Activated CD4-positive, alpha-beta T cell treated with anti-CD3 and anti-CD28 coated beads for 36 hours (primary cell): ENCODE measurements around the gene CLSTN2. TPM values are rescaled to one million over a fixed set of nuclear protein-coding genes. Genes with fewer than 3 reads are reported as not detected.

ENCODE experiments used
- ATAC-seq: fragments of 200-7000 bp; cut with Tn5 transposase; one replicate; pipeline ENCODE4 v1.10.0; 2021; ENCODE audit warnings: mild to moderate bottlenecking, moderate library complexity
- CTCF ChIA-PET: fragments of 350-600 bp; sonication (Branson Sonifier 250); formaldehyde crosslinking; loops from one replicate; lab custom pipeline; 2021; ENCODE audit warnings: antibody characterized with exemption; lab: Charles Lee
- POLR2A ChIA-PET: fragments of 350-600 bp; sonication (Branson Sonifier 250); formaldehyde crosslinking; loops from one replicate; lab custom pipeline; 2021; ENCODE audit warnings: antibody characterized with exemption, inconsistent platforms; lab: Charles Lee
- DNase-seq: peaks from one replicate; pipeline ENCODE4 v3.0.0-alpha.2; 2020
- H3K27ac Mint-ChIP-seq: one replicate; pipeline ENCODE4 v1.8.0; 2021; ENCODE audit warnings: mixed read lengths
- H3K27me3 Mint-ChIP-seq: one replicate; pipeline ENCODE4 v1.8.0; 2021; ENCODE audit warnings: mixed read lengths
- H3K36me3 Mint-ChIP-seq: one replicate; pipeline ENCODE4 v1.8.0; 2021; ENCODE audit warnings: low read depth, mixed read lengths
- H3K4me1 Mint-ChIP-seq: one replicate; pipeline ENCODE4 v1.8.0; 2021; ENCODE audit warnings: mixed read lengths
- H3K4me3 Mint-ChIP-seq: one replicate; pipeline ENCODE4 v1.8.0; 2021; ENCODE audit warnings: mild to moderate bottlenecking, moderate library complexity, mixed read lengths
- H3K9me3 Mint-ChIP-seq: one replicate; pipeline ENCODE4 v1.8.0; 2021; ENCODE audit warnings: low read depth, mixed read lengths
- intact Hi-C, 2 experiments: fragments of 100-400 bp; cut with DNase I in 1 of 2; cut with micrococcal nuclease in 1 of 2; formaldehyde crosslinking; loops; one replicate each; pipeline versions ENCODE4 v1.14.2 to v1.15.1; 2022 to 2024; cut with DNase I, micrococcal nuclease
- total RNA-seq, 2 experiments: library from RNA; stranded (reverse); gene quantifications; one replicate each; pipeline ENCODE4 v1.2.3, GENCODE V29; 2021

The CLSTN2 gene
- total RNA-seq, 2 experiments from 2014 or later, result not detected

DNA sequence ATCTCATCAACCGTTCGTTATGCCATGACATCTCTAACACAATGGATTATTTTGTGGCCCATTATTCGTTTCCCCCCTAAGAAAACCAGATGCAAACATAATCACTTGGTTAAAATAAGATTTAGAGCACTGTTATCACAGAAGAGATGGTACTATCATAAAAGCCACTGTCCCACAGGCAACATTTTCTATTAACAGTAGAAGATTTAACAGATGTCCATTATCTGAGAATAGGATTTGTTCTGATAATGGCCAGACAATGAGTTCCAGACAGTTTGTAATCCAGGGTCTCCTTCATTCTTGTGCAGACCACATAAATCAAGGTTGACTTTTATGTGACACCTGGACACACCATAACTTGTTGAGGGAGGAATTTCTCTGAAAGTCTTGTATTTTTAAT, 153.1 kb downstream of the CLSTN2 start:
- Mint-ChIP-seq H3K4me3 (no peak overlapping the region), H3K27me3 (peaks cover 6% of the 10 kb centered on the region), H3K27ac (no peak overlapping the region), H3K9me3 (no peaks in the 10 kb centered on the region), H3K4me1 (no peaks in the 10 kb centered on the region), H3K36me3 (no peaks in the 10 kb centered on the region)
- CTCF ChIA-PET, result no interaction called here
- POLR2A ChIA-PET, result no interaction called here
- intact Hi-C loops, result no loop called here
- no peak for DNase-seq
- ATAC-seq, result no peak

DNA sequence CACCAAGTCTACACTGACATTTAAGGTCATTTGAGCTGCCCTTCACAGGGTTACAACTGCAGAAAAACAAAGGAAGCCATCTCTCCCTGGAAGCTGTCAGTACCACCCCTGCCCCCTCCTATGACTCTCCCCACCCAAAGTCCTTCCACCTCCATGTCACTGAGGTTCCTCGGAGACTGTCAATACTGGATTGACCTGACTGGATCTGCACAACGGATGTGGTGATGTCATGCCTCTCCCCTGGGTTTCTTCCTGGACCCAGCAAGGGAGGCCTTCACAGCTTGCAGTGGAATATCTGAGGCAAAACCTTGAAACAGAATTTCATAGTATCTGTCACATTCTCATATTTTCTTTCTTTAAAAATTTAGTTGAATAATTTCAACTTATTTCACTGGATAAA, 153.5 kb downstream of the CLSTN2 start:
- intact Hi-C loops, result no loop called here
- Mint-ChIP-seq H3K4me3 (no peak overlapping the region), H3K27ac (no peak overlapping the region), H3K27me3 (peaks cover 8% of the 10 kb centered on the region), H3K36me3 (no peaks in the 10 kb centered on the region), H3K4me1 (no peaks in the 10 kb centered on the region), H3K9me3 (no peaks in the 10 kb centered on the region)
- POLR2A ChIA-PET, result no interaction called here
- DNase-seq (no peak), ATAC-seq (no peak)
- CTCF ChIA-PET, result no interaction called here

- intact Hi-C loops, result no loop called here
- H3K27ac Mint-ChIP-seq, result no peak overlapping the region
- no peak for DNase-seq
- H3K36me3 Mint-ChIP-seq, result no peaks in the 10 kb centered on the region
- ATAC-seq, result no peak
- no peak overlapping the region for H3K4me3 Mint-ChIP-seq
- ChIA-PET CTCF (no interaction called here), POLR2A (no interaction called here)
- H3K4me1 Mint-ChIP-seq, result no peaks in the 10 kb centered on the region
- peaks cover 8% of the 10 kb centered on the region for H3K27me3 Mint-ChIP-seq
- no peaks in the 10 kb centered on the region for H3K9me3 Mint-ChIP-seq
These were observed 154.6 kb downstream of the CLSTN2 start for GRCh38 chr3:140089403-140090072.

GRCh38 chr3:140091143-140091542, 156.2 kb downstream of the CLSTN2 start:
- Mint-ChIP-seq H3K9me3 (no peaks in the 10 kb centered on the region), H3K4me3 (no peak overlapping the region), H3K27ac (no peak overlapping the region), H3K4me1 (no peaks in the 10 kb centered on the region), H3K27me3 (peaks cover 12% of the 10 kb centered on the region), H3K36me3 (no peaks in the 10 kb centered on the region)
- ChIA-PET POLR2A (no interaction called here), CTCF (no interaction called here)
- ATAC-seq, result no peak
- intact Hi-C loops, result no loop called here
- no peak for DNase-seq

GRCh38 chr3:140092848-140093536, 158.0 kb downstream of the CLSTN2 start:
- no peak overlapping the region for H3K27ac Mint-ChIP-seq
- intact Hi-C loops, result no loop called here
- no peaks in the 10 kb centered on the region for H3K9me3 Mint-ChIP-seq
- ChIA-PET CTCF (no interaction called here), POLR2A (no interaction called here)
- no peaks in the 10 kb centered on the region for H3K4me1 Mint-ChIP-seq
- no peaks in the 10 kb centered on the region for H3K36me3 Mint-ChIP-seq
- DNase-seq, result no peak
- H3K4me3 Mint-ChIP-seq, result no peak overlapping the region
- no peak for ATAC-seq
- H3K27me3 Mint-ChIP-seq, result peaks cover 9% of the 10 kb centered on the region

GRCh38 chr3:140093742-140094141, 158.8 kb downstream of the CLSTN2 start:
- Mint-ChIP-seq H3K36me3 (no peaks in the 10 kb centered on the region), H3K9me3 (no peaks in the 10 kb centered on the region), H3K27ac (no peak overlapping the region), H3K4me3 (no peak overlapping the region), H3K4me1 (no peaks in the 10 kb centered on the region), H3K27me3 (peaks cover 9% of the 10 kb centered on the region)
- ATAC-seq (no peak), DNase-seq (no peak)
- intact Hi-C loops, result no loop called here
- POLR2A ChIA-PET, result no interaction called here
- CTCF ChIA-PET, result no interaction called here

DNA sequence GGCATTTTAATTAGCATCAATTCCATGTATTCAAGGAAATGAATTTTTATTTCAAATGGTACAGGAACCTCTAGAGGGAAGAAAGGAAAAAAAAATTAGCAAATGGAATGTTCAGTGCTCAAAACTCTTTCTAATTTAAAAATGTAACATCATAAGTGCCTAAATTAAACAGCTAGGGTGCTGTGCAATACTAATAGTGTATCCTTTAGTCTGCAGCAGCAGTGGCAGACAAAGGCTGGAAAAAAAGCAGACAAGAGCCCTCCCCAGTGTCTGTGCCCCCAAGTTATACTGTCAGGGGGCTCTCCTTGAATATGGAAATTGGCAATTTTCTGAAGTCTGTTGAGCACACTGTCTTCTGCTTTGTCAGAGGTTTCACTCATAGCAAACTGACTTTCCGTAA, 159.5 kb downstream of the CLSTN2 start:
- Mint-ChIP-seq H3K27ac (no peak overlapping the region), H3K9me3 (no peaks in the 10 kb centered on the region), H3K4me3 (no peak overlapping the region), H3K4me1 (no peaks in the 10 kb centered on the region), H3K27me3 (peaks cover 9% of the 10 kb centered on the region), H3K36me3 (no peaks in the 10 kb centered on the region)
- CTCF ChIA-PET, result no interaction called here
- ATAC-seq (no peak), DNase-seq (no peak)
- POLR2A ChIA-PET, result no interaction called here
- intact Hi-C loops, result no loop called here

GRCh38 chr3:140096037-140096436, 161.1 kb downstream of the CLSTN2 start:
- intact Hi-C loops, result no loop called here
- H3K4me3 Mint-ChIP-seq, result no peak overlapping the region
- peaks cover 8% of the 10 kb centered on the region for H3K27me3 Mint-ChIP-seq
- no peak overlapping the region for H3K27ac Mint-ChIP-seq
- no peaks in the 10 kb centered on the region for H3K36me3 Mint-ChIP-seq
- ATAC-seq (no peak), DNase-seq (no peak)
- no peaks in the 10 kb centered on the region for H3K9me3 Mint-ChIP-seq
- H3K4me1 Mint-ChIP-seq, result no peaks in the 10 kb centered on the region
- POLR2A ChIA-PET, result no interaction called here
- CTCF ChIA-PET, result no interaction called here

DNA sequence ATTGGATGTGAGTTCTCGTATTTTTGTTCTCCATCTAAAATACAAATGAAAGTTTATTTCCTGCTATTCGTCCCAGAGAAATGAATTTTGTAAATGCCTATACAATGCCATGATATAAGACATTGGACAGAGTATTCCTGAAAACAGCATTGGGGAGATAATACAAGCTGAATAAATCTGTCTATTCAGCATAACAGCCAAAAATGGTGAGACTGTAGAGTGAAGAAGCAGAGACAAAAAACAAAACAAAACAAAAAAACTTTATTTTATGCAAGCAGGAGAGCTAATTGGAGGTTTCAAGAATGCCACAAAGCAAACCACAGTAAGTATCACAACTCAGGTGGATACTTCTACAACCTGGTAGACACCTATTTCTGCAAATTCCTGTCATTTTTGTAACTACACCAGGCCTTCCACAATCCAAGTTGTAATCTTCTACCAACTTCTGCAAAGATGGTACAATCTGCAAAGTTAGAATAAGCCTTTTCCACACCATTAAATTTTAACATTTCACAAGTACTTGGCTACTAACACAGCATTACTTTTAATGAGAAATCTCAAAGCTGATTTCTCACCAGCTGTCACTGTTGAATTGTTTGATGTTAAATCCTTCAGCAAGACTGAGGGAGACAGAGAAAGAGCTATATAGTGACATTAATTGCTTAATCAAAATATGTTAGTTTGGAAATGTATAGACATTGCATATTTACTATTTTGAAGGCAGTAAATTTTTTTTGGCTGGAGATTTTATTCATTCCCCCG, 163.1 kb downstream of the CLSTN2 start:
- no peak overlapping the region for H3K4me3 Mint-ChIP-seq
- ChIA-PET POLR2A (interaction anchor here (0.7 kb wide), 1 partner anchor 28 kb away, joined by 3 read pairs; no protein-coding TSS in a partner anchor), CTCF (no interaction called here)
- H3K4me1 Mint-ChIP-seq, result no peaks in the 10 kb centered on the region
- no peak for DNase-seq
- intact Hi-C loops, result no loop called here
- H3K27ac Mint-ChIP-seq, result no peak overlapping the region
- H3K9me3 Mint-ChIP-seq, result no peaks in the 10 kb centered on the region
- no peaks in the 10 kb centered on the region for H3K36me3 Mint-ChIP-seq
- H3K27me3 Mint-ChIP-seq, result peaks cover 8% of the 10 kb centered on the region
- no peak for ATAC-seq

DNA sequence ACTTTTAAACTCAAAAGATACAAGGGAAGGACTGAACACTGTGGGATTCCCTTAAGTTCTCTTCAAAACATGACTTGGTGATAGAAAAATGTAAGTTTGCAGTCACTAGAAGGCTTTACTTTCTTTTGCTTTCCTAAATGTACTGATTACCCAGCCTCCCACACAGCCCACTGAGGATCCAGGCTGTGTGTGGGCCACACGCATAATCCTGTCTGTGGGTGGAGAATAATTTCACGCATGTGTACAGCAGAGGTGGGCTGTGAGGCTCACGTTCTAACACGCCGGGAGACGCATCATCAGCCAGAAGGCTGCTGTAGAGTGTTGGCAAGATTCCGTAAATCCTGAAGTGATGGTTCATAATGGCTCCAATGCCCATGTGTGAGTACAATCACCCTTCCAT, 165.5 kb downstream of the CLSTN2 start:
- DNase-seq (no peak), ATAC-seq (no peak)
- Mint-ChIP-seq H3K27me3 (peaks cover 5% of the 10 kb centered on the region), H3K9me3 (no peaks in the 10 kb centered on the region), H3K4me1 (no peaks in the 10 kb centered on the region), H3K27ac (no peak overlapping the region), H3K36me3 (no peaks in the 10 kb centered on the region), H3K4me3 (no peak overlapping the region)
- POLR2A ChIA-PET, result no interaction called here
- intact Hi-C loops, result no loop called here
- CTCF ChIA-PET, result no interaction called here

DNA sequence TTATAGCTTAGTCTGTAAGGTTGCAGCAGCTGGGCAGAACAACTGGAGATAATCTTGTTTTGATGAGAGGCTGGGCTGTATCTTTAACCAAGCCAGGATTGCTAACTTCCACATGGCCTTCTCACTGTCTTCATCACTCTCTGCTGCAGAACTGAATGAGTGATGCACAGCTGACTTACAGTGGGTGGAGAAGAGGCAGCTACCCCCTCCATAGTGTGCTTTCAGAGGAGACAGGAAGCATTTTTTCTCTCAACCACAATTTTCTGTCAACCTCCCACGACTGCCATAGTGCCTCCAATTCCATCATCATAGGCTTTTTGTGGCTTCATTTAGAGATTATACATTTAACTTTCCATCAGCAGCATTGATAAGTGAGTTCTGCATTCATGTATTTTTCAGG, 168.2 kb downstream of the CLSTN2 start:
- Mint-ChIP-seq H3K36me3 (no peaks in the 10 kb centered on the region), H3K4me3 (no peak overlapping the region), H3K27me3 (peaks cover 2% of the 10 kb centered on the region), H3K9me3 (no peaks in the 10 kb centered on the region), H3K27ac (no peak overlapping the region), H3K4me1 (no peaks in the 10 kb centered on the region)
- POLR2A ChIA-PET, result no interaction called here
- ATAC-seq (no peak), DNase-seq (no peak)
- intact Hi-C loops, result no loop called here
- CTCF ChIA-PET, result no interaction called here
